ENCODE results near the gene PURA.

Gene PURA

GRCh38 chr5:140115186-140115500 is 1.2 kb downstream of the PURA start:
- TF ChIP-seq SUZ12 (IDR thresholded peaks at IDR 0.05) (no peak), FOXM1 (IDR thresholded peaks at IDR 0.05; ENCODE audit: borderline replicate concordance) (no peak), CTBP1 (IDR thresholded peaks at IDR 0.05; ENCODE audit: borderline replicate concordance) (no peak), NFRKB (IDR thresholded peaks at IDR 0.05) (no peak), HDGF (IDR thresholded peaks at IDR 0.05; ENCODE audit: borderline replicate concordance) (no peak), SP1 (IDR thresholded peaks at IDR 0.05) (no peak), FOXA1 (IDR thresholded peaks at IDR 0.05) (no peak), L3MBTL2 (conservative IDR thresholded peaks at IDR 0.05) (no peak), FOXK2 (IDR thresholded peaks at IDR 0.05) (no peak), TARDBP (IDR thresholded peaks at IDR 0.05) (no peak), ZNF384 (IDR thresholded peaks at IDR 0.05) (no peak)
- POLR2A ChIA-PET: interaction anchor here (0.6 to 3.8 kb wide), 6 partner anchors 7 to 122 kb away, joined by 3 to 22 read pairs (median 6); no protein-coding TSS in a partner anchor
- no peak for DNase-seq (ENCODE audit: extremely low spot score)
- CTCF ChIA-PET: interaction anchor here (0.6 to 1.7 kb wide), 4 partner anchors 20 to 113 kb away, joined by 3 to 8 read pairs (median 4); no protein-coding TSS in a partner anchor

DNA sequence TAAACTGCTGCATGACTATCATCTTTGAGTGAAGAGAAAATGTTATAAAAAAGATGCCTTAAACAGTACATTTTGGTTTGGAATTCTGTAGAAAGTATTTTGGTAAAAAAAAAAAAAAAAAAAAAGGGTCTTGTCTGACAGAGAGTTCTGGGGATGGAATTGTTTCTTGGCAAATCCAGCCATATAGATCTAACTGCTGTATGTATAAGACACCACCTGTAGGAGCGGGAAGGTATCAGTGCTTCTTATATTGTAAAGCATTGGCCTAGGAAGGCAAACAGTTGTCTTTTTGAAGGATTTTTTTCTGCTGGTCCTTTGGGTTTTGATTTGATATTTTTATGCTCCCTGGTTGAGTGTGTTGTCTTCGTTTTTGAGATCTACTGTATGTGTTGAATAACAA is 2.8 kb downstream of the PURA start:
- DNase-seq (ENCODE audit: extremely low spot score): no peak
- TF ChIP-seq ZNF384 (IDR thresholded peaks at IDR 0.05) (peak; percentile 61; the same call in 1 of the 2 replicates), FOXA1 (IDR thresholded peaks at IDR 0.05) (no peak)
- CTCF ChIA-PET: interaction anchor here (0.7 kb wide), 4 partner anchors 18 to 786 kb away, joined by 3 read pairs; no protein-coding TSS in a partner anchor
- POLR2A ChIA-PET: interaction anchor here (1.0 to 2.5 kb wide), 3 partner anchors 9 to 43 kb away, joined by 4 to 20 read pairs (median 7); no protein-coding TSS in a partner anchor

DNA sequence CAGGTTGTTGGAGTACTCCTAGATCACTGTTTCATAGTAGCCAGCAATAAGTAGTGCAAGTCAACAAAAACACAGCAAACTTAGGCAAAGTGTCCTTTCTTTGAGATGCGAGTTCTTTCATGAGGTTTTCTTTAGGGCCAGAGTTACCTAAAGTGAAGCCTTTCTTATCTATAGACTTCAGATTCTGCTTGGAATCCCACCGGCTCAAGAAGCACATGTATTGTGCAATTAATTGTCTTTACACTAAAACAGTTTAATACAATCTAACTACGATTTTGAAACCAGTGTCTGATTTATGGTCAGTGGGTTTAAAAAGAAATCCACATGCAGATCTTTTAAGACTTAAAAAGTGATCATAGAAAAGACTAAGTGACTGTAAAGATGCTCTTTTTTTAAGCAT is 3.6 kb downstream of the PURA start:
- DNase-seq (ENCODE audit: extremely low spot score): no peak
- ChIA-PET CTCF (interaction anchor here (0.7 to 2.1 kb wide), 6 partner anchors 18 to 787 kb away, joined by 3 to 8 read pairs (median 3); no protein-coding TSS in a partner anchor), POLR2A (interaction anchor here (0.9 to 2.5 kb wide), 4 partner anchors 10 to 58 kb away, joined by 3 to 20 read pairs (median 6); partner anchors contain the start of gene CYSTM1)
- TF ChIP-seq TARDBP (IDR thresholded peaks at IDR 0.05): no peak
- no peak for TF ChIP-seq FOXK2 (IDR thresholded peaks at IDR 0.05)
- no peak for TF ChIP-seq NFRKB (IDR thresholded peaks at IDR 0.05)
- no peak for TF ChIP-seq ZNF384 (IDR thresholded peaks at IDR 0.05)
- no peak for TF ChIP-seq L3MBTL2 (conservative IDR thresholded peaks at IDR 0.05)
- no peak for TF ChIP-seq ARNT (IDR thresholded peaks at IDR 0.05)
- TF ChIP-seq HDGF (IDR thresholded peaks at IDR 0.05; ENCODE audit: borderline replicate concordance): no peak

DNA sequence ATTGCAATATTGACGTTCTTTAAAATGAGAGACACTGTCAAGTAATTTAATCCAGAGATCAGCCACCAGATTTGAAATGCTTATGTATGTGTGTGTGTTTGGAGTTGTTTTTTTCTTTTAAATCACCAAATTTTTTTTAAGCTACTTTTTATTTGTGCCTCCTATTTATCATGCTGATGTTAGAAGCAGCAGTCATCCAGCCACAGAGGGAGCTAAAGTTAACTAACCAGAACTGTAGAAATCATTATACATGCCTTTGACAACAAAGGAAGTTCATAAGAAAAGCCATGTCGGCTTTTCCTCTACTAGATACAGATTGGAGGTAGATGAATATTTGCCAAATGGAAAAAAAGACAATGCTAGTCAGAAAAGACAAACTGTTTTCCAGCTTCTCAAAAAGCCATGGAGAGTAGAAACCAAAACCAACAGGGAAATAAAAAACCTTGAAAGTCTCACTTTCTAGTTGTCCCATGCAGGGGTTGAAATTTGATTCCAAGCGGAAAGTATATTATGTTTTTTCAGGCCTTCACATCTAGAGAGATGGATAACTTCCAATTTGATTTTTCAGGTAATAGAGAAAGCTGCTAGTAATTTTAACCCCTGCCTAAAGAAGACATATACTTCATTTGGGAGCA is 4.5 kb downstream of the PURA start:
- CTCF ChIA-PET: interaction anchor here (0.6 to 2.1 kb wide), 10 partner anchors 13 to 1523 kb away, joined by 3 to 8 read pairs (median 4); no protein-coding TSS in a partner anchor
- TF ChIP-seq HDGF (IDR thresholded peaks at IDR 0.05; ENCODE audit: borderline replicate concordance) (no peak), NFRKB (IDR thresholded peaks at IDR 0.05) (no peak), BHLHE40 (IDR thresholded peaks at IDR 0.05; ENCODE audit: borderline replicate concordance) (no peak)
- POLR2A ChIA-PET: interaction anchor here (0.6 to 1.4 kb wide), 3 partner anchors 11 to 57 kb away, joined by 3 to 5 read pairs (median 3); partner anchors contain the start of gene CYSTM1
- no peak for DNase-seq (ENCODE audit: extremely low spot score)

DNA sequence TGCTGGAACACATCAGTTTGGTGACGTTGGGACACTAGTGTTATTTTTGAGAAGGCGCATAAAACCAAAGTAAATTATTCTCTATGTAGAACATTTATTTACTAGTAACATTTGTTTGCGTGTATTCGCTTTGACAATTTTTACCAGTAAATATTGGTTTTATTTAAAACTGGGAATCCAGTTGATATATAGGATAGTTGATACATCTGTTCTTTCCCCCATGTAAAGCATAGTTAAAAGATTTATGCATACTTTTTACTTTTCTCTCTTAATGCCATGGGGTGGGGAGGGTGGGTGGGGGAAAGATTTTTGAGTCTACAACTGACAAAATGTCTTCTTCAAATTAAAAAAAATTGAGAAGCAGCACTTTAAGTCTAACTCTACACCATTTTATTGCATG is 11.7 kb downstream of the PURA start, which contains the start of gene IGIP:
Gene IGIP, plus strand, starts transcription at position 301 of the 400 bp plus-strand sequence. CDS start 2,540 bp downstream, outside the sequence.
- CTCF ChIA-PET: interaction anchor here (1.2 kb wide), 2 partner anchors 20 to 157 kb away, joined by 3 read pairs; no protein-coding TSS in a partner anchor
- no peak for DNase-seq (ENCODE audit: extremely low spot score)
- POLR2A ChIA-PET: no interaction called here
- TF ChIP-seq LEF1 (IDR thresholded peaks at IDR 0.05; ENCODE audit: borderline replicate concordance) (no peak), SUZ12 (IDR thresholded peaks at IDR 0.05) (no peak), CTBP1 (IDR thresholded peaks at IDR 0.05; ENCODE audit: borderline replicate concordance) (no peak), BHLHE40 (IDR thresholded peaks at IDR 0.05; ENCODE audit: borderline replicate concordance) (no peak), TARDBP (IDR thresholded peaks at IDR 0.05) (no peak), FOXK2 (IDR thresholded peaks at IDR 0.05) (no peak), NFRKB (IDR thresholded peaks at IDR 0.05) (no peak), HDGF (IDR thresholded peaks at IDR 0.05; ENCODE audit: borderline replicate concordance) (no peak), ZNF384 (IDR thresholded peaks at IDR 0.05) (no peak), FOXM1 (IDR thresholded peaks at IDR 0.05; ENCODE audit: borderline replicate concordance) (no peak), L3MBTL2 (conservative IDR thresholded peaks at IDR 0.05) (no peak), SP1 (IDR thresholded peaks at IDR 0.05) (no peak), ARNT (IDR thresholded peaks at IDR 0.05) (no peak), FOXA1 (IDR thresholded peaks at IDR 0.05) (no peak), ELF4 (IDR thresholded peaks at IDR 0.05) (no peak), PKNOX1 (IDR thresholded peaks at IDR 0.05) (no peak)

DNA sequence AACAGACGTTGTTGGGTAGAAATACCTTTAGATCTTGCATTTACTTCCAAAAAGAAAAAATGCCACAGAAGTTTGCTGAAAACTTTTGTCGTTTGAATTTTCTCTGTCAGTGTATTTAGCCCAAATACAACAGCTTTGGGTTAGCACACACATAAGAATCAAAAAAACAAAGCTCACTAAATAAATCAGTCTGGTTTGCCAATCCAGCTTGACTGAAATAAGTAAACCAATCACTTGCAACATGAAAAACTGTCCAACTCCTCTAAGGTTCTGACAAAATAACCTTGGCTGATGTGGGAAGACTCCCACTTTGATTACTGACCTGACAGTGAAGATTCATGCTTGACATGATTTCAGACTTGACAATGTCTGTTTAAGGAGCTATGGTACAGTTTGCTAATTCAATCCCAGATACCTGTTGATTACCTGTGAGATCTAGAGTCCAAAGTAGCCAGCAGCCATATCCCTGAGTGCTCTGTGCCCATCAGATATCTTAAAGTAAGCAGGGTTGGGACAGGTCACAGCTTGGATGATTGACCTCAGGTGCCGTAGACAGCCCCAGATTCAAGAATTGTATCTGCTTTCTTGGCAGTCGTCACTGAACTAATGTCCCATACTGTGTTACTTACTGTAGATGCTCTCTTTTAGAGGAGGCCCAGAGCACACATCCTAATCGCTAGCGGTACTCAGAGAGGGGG is 12.6 kb downstream of the PURA start:
- ChIA-PET POLR2A (interaction anchor here (0.7 kb wide), 1 partner anchor 47 kb away, joined by 3 read pairs; no protein-coding TSS in a partner anchor), CTCF (interaction anchor here (1.2 to 1.4 kb wide), 3 partner anchors 17 to 157 kb away, joined by 3 to 9 read pairs (median 3); no protein-coding TSS in a partner anchor)
- no peak for DNase-seq (ENCODE audit: extremely low spot score)
- TF ChIP-seq LEF1 (IDR thresholded peaks at IDR 0.05; ENCODE audit: borderline replicate concordance) (no peak), SP1 (IDR thresholded peaks at IDR 0.05) (no peak), ELF4 (IDR thresholded peaks at IDR 0.05) (no peak), ARNT (IDR thresholded peaks at IDR 0.05) (no peak), ZNF384 (IDR thresholded peaks at IDR 0.05) (no peak), L3MBTL2 (conservative IDR thresholded peaks at IDR 0.05) (no peak), CTBP1 (IDR thresholded peaks at IDR 0.05; ENCODE audit: borderline replicate concordance) (no peak)

DNA sequence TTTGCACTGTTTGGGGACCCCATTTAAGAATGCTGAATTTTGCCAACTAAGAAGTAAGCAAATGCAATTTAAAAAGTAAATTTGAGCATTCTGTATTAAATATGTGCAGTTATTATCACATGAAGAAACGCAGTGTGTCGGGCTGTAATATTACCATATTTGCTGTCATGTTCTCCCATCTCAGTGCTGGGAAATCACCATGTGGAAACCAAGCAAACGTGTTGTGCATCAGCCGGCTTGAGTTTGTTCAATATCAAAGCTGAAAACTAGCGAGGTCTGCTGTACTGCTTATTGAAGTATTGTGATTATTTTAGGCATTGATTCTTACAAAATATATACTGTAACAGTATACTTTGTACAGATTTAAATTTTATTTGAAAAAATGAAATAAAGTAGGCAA is 14.5 kb downstream of the PURA start:
- ChIA-PET CTCF (no interaction called here), POLR2A (no interaction called here)
- no peak for DNase-seq (ENCODE audit: extremely low spot score)
- TF ChIP-seq PKNOX1 (IDR thresholded peaks at IDR 0.05) (no peak), SUZ12 (IDR thresholded peaks at IDR 0.05) (no peak), FOXK2 (IDR thresholded peaks at IDR 0.05) (no peak), ZNF384 (IDR thresholded peaks at IDR 0.05) (no peak), CTBP1 (IDR thresholded peaks at IDR 0.05; ENCODE audit: borderline replicate concordance) (no peak), FOXM1 (IDR thresholded peaks at IDR 0.05; ENCODE audit: borderline replicate concordance) (no peak), ARNT (IDR thresholded peaks at IDR 0.05) (no peak), HDGF (IDR thresholded peaks at IDR 0.05; ENCODE audit: borderline replicate concordance) (no peak)

Measured in HEK293T (cell line).